ENCODE data around the gene COMTD1. TPM values are rescaled to one million over a fixed set of nuclear protein-coding genes. Genes with fewer than 3 reads are reported as not detected.

Gene COMTD1
- total RNA-seq, 2 donors from 2014 or later = 9.6 to 14.4 TPM

GRCh38 chr10:75272896-75273295, 37.1 kb upstream of the COMTD1 start:
- TF ChIP-seq CTCF (conservative IDR thresholded peaks at IDR 0.05) = no peak
- no peak overlapping the region for H3K4me3 Mint-ChIP-seq
- Histone ChIP-seq H3K27me3 (ENCODE audit: control insufficient read depth, insufficient read depth, low read length, poor library complexity, severe bottlenecking) (no peaks in the 10 kb centered on the region), H3K9ac (ENCODE audit: extremely low read depth, low read length, poor library complexity, severe bottlenecking) (no peak overlapping the region), H3K4me1 (ENCODE audit: control insufficient read depth, insufficient read depth, low read length) (no peaks in the 10 kb centered on the region), H3K4me3 (ENCODE audit: low read length) (no peak overlapping the region), H3K9me3 (ENCODE audit: control insufficient read depth, low read length) (no peaks in the 10 kb centered on the region), H3K27ac (ENCODE audit: low read depth, low read length) (no peak overlapping the region), H3K36me3 (ENCODE audit: control insufficient read depth, insufficient read depth, low read length) (no peaks in the 10 kb centered on the region)
- WGBS, 2 experiments (ENCODE audit: insufficient coverage in 1 of 2, insufficient read length in 1 of 2) = 85 to 95% methylated on average over 4 to 7 of the region's 7 CpGs
- no peaks in the 10 kb centered on the region for H3K9me3 Mint-ChIP-seq
- H3K36me3 Mint-ChIP-seq (ENCODE audit: low read depth) = no peaks in the 10 kb centered on the region
- H3K27ac Mint-ChIP-seq = no peak overlapping the region
- DNase-seq = no peak
- H3K4me1 Mint-ChIP-seq = no peaks in the 10 kb centered on the region
- peaks cover 8% of the 10 kb centered on the region for H3K27me3 Mint-ChIP-seq (ENCODE audit: insufficient read depth)

GRCh38 chr10:75272094-75272493, 36.3 kb upstream of the COMTD1 start:
- no peaks in the 10 kb centered on the region for H3K9me3 ChIP-seq (ENCODE audit: control insufficient read depth, low read length)
- Mint-ChIP-seq H3K27ac (no peak overlapping the region), H3K27me3 (ENCODE audit: insufficient read depth) (peaks cover 8% of the 10 kb centered on the region), H3K36me3 (ENCODE audit: low read depth) (no peaks in the 10 kb centered on the region), H3K4me3 (no peak overlapping the region), H3K4me1 (no peaks in the 10 kb centered on the region), H3K9me3 (no peaks in the 10 kb centered on the region)
- no peaks in the 10 kb centered on the region for H3K27me3 ChIP-seq (ENCODE audit: control insufficient read depth, insufficient read depth, low read length, poor library complexity, severe bottlenecking)
- no peak overlapping the region for H3K9ac ChIP-seq (ENCODE audit: extremely low read depth, low read length, poor library complexity, severe bottlenecking)
- peak overlapping the region; percentile 34 for H3K27ac ChIP-seq (ENCODE audit: low read depth, low read length)
- TF ChIP-seq CTCF (conservative IDR thresholded peaks at IDR 0.05) = no peak
- 87 to 94% methylated on average over 3 to 5 of the region's 5 CpGs for WGBS, 2 experiments (ENCODE audit: insufficient coverage in 1 of 2, insufficient read length in 1 of 2)
- no peak overlapping the region for H3K4me3 ChIP-seq (ENCODE audit: low read length)
- no peaks in the 10 kb centered on the region for H3K4me1 ChIP-seq (ENCODE audit: control insufficient read depth, insufficient read depth, low read length)
- no peak for DNase-seq
- H3K36me3 ChIP-seq (ENCODE audit: control insufficient read depth, insufficient read depth, low read length) = no peaks in the 10 kb centered on the region

DNA sequence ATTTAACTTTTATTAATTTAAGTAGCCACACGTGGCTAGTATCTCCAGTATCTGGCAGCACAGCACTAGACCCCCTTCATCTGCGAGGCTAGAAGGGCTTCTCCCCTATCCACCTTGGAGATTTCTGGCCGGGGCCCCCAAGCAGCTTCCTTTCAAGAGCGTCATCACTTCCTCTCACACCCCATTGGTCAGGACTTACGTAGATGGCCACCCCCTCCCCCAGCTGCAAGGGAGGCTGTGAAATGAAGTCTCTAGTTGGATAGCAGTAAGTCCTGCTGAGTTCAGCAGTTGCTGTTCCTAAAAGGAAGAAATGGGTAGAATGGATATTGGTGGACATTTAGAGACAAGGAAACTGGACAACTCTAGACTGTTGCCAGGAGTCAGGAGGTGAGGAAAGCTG, 33.8 kb upstream of the COMTD1 start:
- no peaks in the 10 kb centered on the region for H3K9me3 ChIP-seq (ENCODE audit: control insufficient read depth, low read length)
- no peaks in the 10 kb centered on the region for H3K9me3 Mint-ChIP-seq
- no peaks in the 10 kb centered on the region for H3K27me3 Mint-ChIP-seq (ENCODE audit: insufficient read depth)
- no peak overlapping the region for H3K27ac ChIP-seq (ENCODE audit: low read depth, low read length)
- no peak overlapping the region for H3K4me3 Mint-ChIP-seq
- H3K4me1 ChIP-seq (ENCODE audit: control insufficient read depth, insufficient read depth, low read length) = no peaks in the 10 kb centered on the region
- DNase-seq = no peak
- H3K4me3 ChIP-seq (ENCODE audit: low read length) = no peak overlapping the region
- no peaks in the 10 kb centered on the region for H3K4me1 Mint-ChIP-seq
- H3K9ac ChIP-seq (ENCODE audit: extremely low read depth, low read length, poor library complexity, severe bottlenecking) = no peak overlapping the region
- no peaks in the 10 kb centered on the region for H3K36me3 ChIP-seq (ENCODE audit: control insufficient read depth, insufficient read depth, low read length)
- H3K27ac Mint-ChIP-seq = no peak overlapping the region
- no peaks in the 10 kb centered on the region for H3K27me3 ChIP-seq (ENCODE audit: control insufficient read depth, insufficient read depth, low read length, poor library complexity, severe bottlenecking)
- TF ChIP-seq CTCF (conservative IDR thresholded peaks at IDR 0.05) = no peak
- WGBS, 2 experiments (ENCODE audit: insufficient coverage in 1 of 2, insufficient read length in 1 of 2) = 86 to 100% methylated on average over 1 to 5 of the region's 5 CpGs
- H3K36me3 Mint-ChIP-seq (ENCODE audit: low read depth) = no peaks in the 10 kb centered on the region
